ENCODE measurements around the gene ME2.

The ME2 gene

GRCh38 chr18:50836521-50836957 is 42.4 kb upstream of the ME2 start:
- no peak for TF ChIP-seq SUZ12 (IDR thresholded peaks at IDR 0.05)
- no peak for TF ChIP-seq ARNT (IDR thresholded peaks at IDR 0.05)
- TF ChIP-seq ZNF384 (IDR thresholded peaks at IDR 0.05), result no peak
- TF ChIP-seq LEF1 (IDR thresholded peaks at IDR 0.05; ENCODE audit: borderline replicate concordance), result no peak
- TF ChIP-seq L3MBTL2 (conservative IDR thresholded peaks at IDR 0.05), result no peak
- TF ChIP-seq, protein P1, sequence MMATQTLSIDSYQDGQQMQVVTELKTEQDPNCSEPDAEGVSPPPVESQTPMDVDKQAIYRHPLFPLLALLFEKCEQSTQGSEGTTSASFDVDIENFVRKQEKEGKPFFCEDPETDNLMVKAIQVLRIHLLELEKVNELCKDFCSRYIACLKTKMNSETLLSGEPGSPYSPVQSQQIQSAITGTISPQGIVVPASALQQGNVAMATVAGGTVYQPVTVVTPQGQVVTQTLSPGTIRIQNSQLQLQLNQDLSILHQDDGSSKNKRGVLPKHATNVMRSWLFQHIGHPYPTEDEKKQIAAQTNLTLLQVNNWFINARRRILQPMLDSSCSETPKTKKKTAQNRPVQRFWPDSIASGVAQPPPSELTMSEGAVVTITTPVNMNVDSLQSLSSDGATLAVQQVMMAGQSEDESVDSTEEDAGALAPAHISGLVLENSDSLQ (IDR thresholded peaks at IDR 0.05), result no peak
- TF ChIP-seq FOXM1 (IDR thresholded peaks at IDR 0.05; ENCODE audit: borderline replicate concordance), result no peak
- no peak for TF ChIP-seq HDGF (IDR thresholded peaks at IDR 0.05; ENCODE audit: borderline replicate concordance)
- no peak for TF ChIP-seq NFRKB (IDR thresholded peaks at IDR 0.05)
- no peak for TF ChIP-seq TARDBP (IDR thresholded peaks at IDR 0.05)
- no peak for TF ChIP-seq SP1 (IDR thresholded peaks at IDR 0.05)
- no peak for TF ChIP-seq FOXK2 (IDR thresholded peaks at IDR 0.05)
- TF ChIP-seq FOXA1 (IDR thresholded peaks at IDR 0.05), result no peak
- TF ChIP-seq BHLHE40 (IDR thresholded peaks at IDR 0.05; ENCODE audit: borderline replicate concordance), result no peak
- no peak for TF ChIP-seq CTBP1 (IDR thresholded peaks at IDR 0.05; ENCODE audit: borderline replicate concordance)
- no peak for TF ChIP-seq ELF4 (IDR thresholded peaks at IDR 0.05)
- ChIA-PET POLR2A (no interaction called here), CTCF (no interaction called here)
- DNase-seq (ENCODE audit: extremely low spot score), result no peak

DNA sequence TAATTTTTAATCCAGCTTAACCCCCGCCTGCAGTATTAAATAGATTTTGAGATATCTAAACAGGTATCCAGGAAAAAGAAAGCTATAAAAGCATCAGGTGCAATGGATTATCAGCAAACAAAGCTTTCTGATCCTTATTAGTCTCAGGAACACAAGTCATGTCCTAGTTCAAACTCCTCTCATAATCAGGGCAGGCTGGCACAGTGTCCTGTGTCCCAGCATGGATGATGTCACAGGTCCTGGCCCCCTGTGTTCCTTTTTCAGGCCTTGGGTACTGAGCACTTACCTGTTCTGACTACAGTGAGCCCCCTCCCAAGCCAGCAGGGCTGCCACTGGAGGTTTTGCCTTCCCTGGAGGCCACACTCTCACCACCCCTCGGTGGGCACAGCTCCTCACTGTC is 39.6 kb upstream of the ME2 start:
- CTCF ChIA-PET, result no interaction called here
- POLR2A ChIA-PET, result no interaction called here
- TF ChIP-seq FOXK2 (IDR thresholded peaks at IDR 0.05), result no peak
- TF ChIP-seq SP1 (IDR thresholded peaks at IDR 0.05), result no peak
- no peak for TF ChIP-seq ZNF384 (IDR thresholded peaks at IDR 0.05)
- TF ChIP-seq HDGF (IDR thresholded peaks at IDR 0.05; ENCODE audit: borderline replicate concordance), result no peak
- TF ChIP-seq FOXM1 (IDR thresholded peaks at IDR 0.05; ENCODE audit: borderline replicate concordance), result no peak
- TF ChIP-seq FOXA1 (IDR thresholded peaks at IDR 0.05), result no peak
- no peak for DNase-seq (ENCODE audit: extremely low spot score)

- no peak for DNase-seq (ENCODE audit: extremely low spot score)
- no peak for TF ChIP-seq SUZ12 (IDR thresholded peaks at IDR 0.05)
- no peak for TF ChIP-seq TARDBP (IDR thresholded peaks at IDR 0.05)
- TF ChIP-seq FOXK2 (IDR thresholded peaks at IDR 0.05), result no peak
- TF ChIP-seq, protein P1 (IDR thresholded peaks at IDR 0.05), result no peak
- TF ChIP-seq CTBP1 (IDR thresholded peaks at IDR 0.05; ENCODE audit: borderline replicate concordance), result no peak
- ChIA-PET CTCF (interaction anchor here (0.7 kb wide), 1 partner anchor 11 kb away, joined by 3 read pairs; no protein-coding TSS in a partner anchor), POLR2A (no interaction called here)
Measured at GRCh38 chr18:50839996-50840395, 38.9 kb upstream of the ME2 start.

- CTCF ChIA-PET, result interaction anchor here (0.6 kb wide), 1 partner anchor 420 kb away, joined by 3 read pairs; no protein-coding TSS in a partner anchor
- POLR2A ChIA-PET, result no interaction called here
- no peak for DNase-seq (ENCODE audit: extremely low spot score)
- no peak for TF ChIP-seq BHLHE40 (IDR thresholded peaks at IDR 0.05; ENCODE audit: borderline replicate concordance)
- no peak for TF ChIP-seq FOXM1 (IDR thresholded peaks at IDR 0.05; ENCODE audit: borderline replicate concordance)
- TF ChIP-seq SP1 (IDR thresholded peaks at IDR 0.05), result no peak
- TF ChIP-seq, protein P1 (IDR thresholded peaks at IDR 0.05), result no peak
Measured at GRCh38 chr18:50842846-50843245, 36.1 kb upstream of the ME2 start.

- TF ChIP-seq FOXK2 (IDR thresholded peaks at IDR 0.05), result no peak
- no peak for TF ChIP-seq HDGF (IDR thresholded peaks at IDR 0.05; ENCODE audit: borderline replicate concordance)
- no peak for TF ChIP-seq BHLHE40 (IDR thresholded peaks at IDR 0.05; ENCODE audit: borderline replicate concordance)
- no peak for TF ChIP-seq FOXM1 (IDR thresholded peaks at IDR 0.05; ENCODE audit: borderline replicate concordance)
- no peak for TF ChIP-seq NFRKB (IDR thresholded peaks at IDR 0.05)
- TF ChIP-seq ELF4 (IDR thresholded peaks at IDR 0.05), result no peak
- TF ChIP-seq CTBP1 (IDR thresholded peaks at IDR 0.05; ENCODE audit: borderline replicate concordance), result no peak
- TF ChIP-seq FOXA1 (IDR thresholded peaks at IDR 0.05), result no peak
- no peak for TF ChIP-seq SP1 (IDR thresholded peaks at IDR 0.05)
- TF ChIP-seq ARNT (IDR thresholded peaks at IDR 0.05), result no peak
- no peak for TF ChIP-seq SUZ12 (IDR thresholded peaks at IDR 0.05)
- no peak for TF ChIP-seq LEF1 (IDR thresholded peaks at IDR 0.05; ENCODE audit: borderline replicate concordance)
- no peak for TF ChIP-seq TARDBP (IDR thresholded peaks at IDR 0.05)
- TF ChIP-seq ZNF384 (IDR thresholded peaks at IDR 0.05), result no peak
- ChIA-PET CTCF (no interaction called here), POLR2A (no interaction called here)
- DNase-seq (ENCODE audit: extremely low spot score), result no peak
Measured at GRCh38 chr18:50844554-50844953, 34.4 kb upstream of the ME2 start.

DNA sequence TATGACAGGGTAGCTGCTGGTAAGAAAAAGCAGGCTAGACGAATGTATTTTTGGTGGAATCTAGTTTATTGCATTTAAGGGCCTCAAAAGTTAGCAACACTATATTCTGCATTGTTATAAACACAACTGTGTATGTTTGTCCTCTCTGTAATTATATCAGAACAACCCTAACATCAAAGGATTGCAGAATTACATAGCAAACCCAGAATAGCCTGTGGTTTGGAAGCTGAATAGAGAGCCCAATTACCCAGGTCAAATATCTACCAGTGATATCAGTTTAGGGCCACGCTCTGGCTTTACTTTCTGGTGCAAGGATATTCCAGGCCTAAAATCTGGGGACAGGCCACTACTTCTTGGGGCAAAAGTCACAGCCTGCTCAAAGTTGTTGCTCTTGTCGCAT is 34.0 kb upstream of the ME2 start:
- CTCF ChIA-PET, result no interaction called here
- no peak for DNase-seq (ENCODE audit: extremely low spot score)
- POLR2A ChIA-PET, result no interaction called here
- TF ChIP-seq ZNF384 (IDR thresholded peaks at IDR 0.05) (no peak), HDGF (IDR thresholded peaks at IDR 0.05; ENCODE audit: borderline replicate concordance) (no peak), FOXA1 (IDR thresholded peaks at IDR 0.05) (no peak), NFRKB (IDR thresholded peaks at IDR 0.05) (no peak), TARDBP (IDR thresholded peaks at IDR 0.05) (no peak), L3MBTL2 (conservative IDR thresholded peaks at IDR 0.05) (no peak), ARNT (IDR thresholded peaks at IDR 0.05) (no peak), SUZ12 (IDR thresholded peaks at IDR 0.05) (no peak), FOXK2 (IDR thresholded peaks at IDR 0.05) (no peak), ELF4 (IDR thresholded peaks at IDR 0.05) (no peak), SP1 (IDR thresholded peaks at IDR 0.05) (no peak), LEF1 (IDR thresholded peaks at IDR 0.05; ENCODE audit: borderline replicate concordance) (no peak), BHLHE40 (IDR thresholded peaks at IDR 0.05; ENCODE audit: borderline replicate concordance) (no peak), FOXM1 (IDR thresholded peaks at IDR 0.05; ENCODE audit: borderline replicate concordance) (no peak), CTBP1 (IDR thresholded peaks at IDR 0.05; ENCODE audit: borderline replicate concordance) (no peak)
- TF ChIP-seq, protein P1 (IDR thresholded peaks at IDR 0.05), result no peak

Data from HEK293T (cell line).